K562 (cell line): ENCODE results near the gene VPS26A. TPM values are rescaled to one million over a fixed set of nuclear protein-coding genes. Genes with fewer than 3 reads are reported as not detected.
A peak's percentile ranks its signal among the peaks of the same experiment; 100 is the strongest.

ENCODE experiments used
- ATAC-seq: fragments of 200-7000 bp; cut with Tn5 transposase; 3 replicates; pipeline ENCODE4 v1.9.1; 2020; ENCODE audit warnings: moderate library complexity
- BruUV-seq: library from RNA; stranded (reverse); fragments of 400-500 nt; replicated peaks from 2 replicates; lab custom pipeline; 2021; lab: Mats Ljungman, UMichigan
- CTCF ChIA-PET: fragments of 300-600 bp; formaldehyde crosslinking; extraction: SDS; loops from one replicate; lab custom pipeline; 2021; ENCODE audit warnings: low intra/inter-chr PET ratio; lab: Yijun Ruan, JAX
- POLR2A ChIA-PET: fragments of 300-600, 350-650 bp; sonication (Branson Sonifier 250); formaldehyde crosslinking; extraction: SDS; loops from one replicate; lab custom pipeline; 2021; ENCODE audit warnings: antibody characterized with exemption, inconsistent platforms; lab: Yijun Ruan, JAX
- DNase-seq, 4 experiments: peaks; one replicate each; pipeline versions ENCODE4 v3.0.0 to v3.0.0-alpha.2; 2011 to 2018; ENCODE audit warnings: low spot score in 3 of 4, mixed read lengths in 3 of 4; ENCODE audit errors: extremely low read depth in 1 of 4
- FAIRE-seq: peaks from 2 replicates; lab custom pipeline; 2011; peaks lifted over from hg19 to GRCh38; lab: Jason Lieb, UNC
- H2AFZ ChIP-seq: 2 replicates; pipeline ENCODE4 v1.6.0; 2011; ENCODE audit warnings: low read depth, low read length, control low read depth, inconsistent platforms
- H3K27ac ChIP-seq: fragments of 200-600 bp; 3 replicates; pipeline ENCODE4 v1.8.0; 2011; ENCODE audit warnings: low read depth, mild to moderate bottlenecking, control low read depth, inconsistent platforms, low read length, moderate library complexity, mixed read lengths; ENCODE audit errors: extremely low read depth
- H3K27me3 ChIP-seq, 2 experiments: fragments of 300-600 bp in 1 of 2; 2 replicates in 1 of 2; 3 replicates in 1 of 2; pipeline versions ENCODE4 v1.6.0 to v1.8.0; 2011; ENCODE audit warnings: inconsistent platforms in 2 of 2, low read length in 2 of 2, mild to moderate bottlenecking in 1 of 2, mixed read lengths in 1 of 2, moderate library complexity in 1 of 2; ENCODE audit not compliant: control insufficient read depth in 2 of 2, insufficient read depth in 2 of 2
- H3K36me3 ChIP-seq: fragments of 300-600 bp; 3 replicates; pipeline ENCODE4 v1.8.0; 2011; ENCODE audit warnings: mild to moderate bottlenecking, low read length, inconsistent platforms; ENCODE audit not compliant: control insufficient read depth, insufficient read depth
- H3K4me1 ChIP-seq, 2 experiments: fragments of 200-600 bp in 1 of 2; replicated peaks in 1 of 2; 2 replicates in 1 of 2; 3 replicates in 1 of 2; pipeline versions ENCODE4 v1.5.1 to v1.8.0; 2011; ENCODE audit warnings: inconsistent platforms in 2 of 2, low read length in 2 of 2, mild to moderate bottlenecking in 1 of 2, mixed read lengths in 1 of 2, moderate library complexity in 1 of 2; ENCODE audit not compliant: control insufficient read depth in 2 of 2, insufficient read depth in 2 of 2
- H3K4me2 ChIP-seq: 2 replicates; pipeline ENCODE4 v1.6.1; 2011; ENCODE audit warnings: low read length, control low read depth, inconsistent platforms, mixed read lengths; ENCODE audit not compliant: insufficient read depth
- H3K4me3 ChIP-seq: fragments of 200-600 bp; sonication (generic), shearing (Covaris generic); 2 replicates; pipeline ENCODE4 v1.5.1; 2016; ENCODE audit warnings: control low read depth, inconsistent platforms
- H3K79me2 ChIP-seq: fragments of 200-600 bp; 3 replicates; pipeline ENCODE4 v1.8.0; 2011; ENCODE audit warnings: low read length, inconsistent platforms; ENCODE audit not compliant: control insufficient read depth, insufficient read depth
- H3K9ac ChIP-seq, 2 experiments: 2 replicates each; pipeline versions ENCODE4 v1.6.0 to v1.6.1; 2011; ENCODE audit warnings: low read depth in 2 of 2, low read length in 2 of 2, control low read depth in 1 of 2, inconsistent platforms in 1 of 2, mild to moderate bottlenecking in 1 of 2, mixed read lengths in 1 of 2; ENCODE audit not compliant: insufficient read depth in 1 of 2
- H3K9me1 ChIP-seq: one replicate; pipeline ENCODE4 v1.6.0; 2011; ENCODE audit warnings: inconsistent platforms, mild to moderate bottlenecking, low read length, moderate library complexity; ENCODE audit not compliant: control insufficient read depth, insufficient read depth
- H3K9me3 ChIP-seq: replicated peaks from 2 replicates; pipeline ENCODE4 v1.5.1; 2011; ENCODE audit warnings: low read depth, low read length, inconsistent platforms; ENCODE audit not compliant: control insufficient read depth, insufficient read depth
- H4K20me1 ChIP-seq: replicated peaks from 2 replicates; pipeline ENCODE4 v1.6.1; 2011; ENCODE audit warnings: low read length, inconsistent platforms, mixed read lengths; ENCODE audit not compliant: control insufficient read depth, insufficient read depth
- BCOR ChIP-seq: fragments of 450-650 bp; IDR thresholded peaks from 2 replicates; pipeline ENCODE4 v1.6.1; 2016
- C11orf30 ChIP-seq: fragments of 450-650 bp; IDR thresholded peaks from 2 replicates; pipeline ENCODE4 v1.6.1; 2016; ENCODE audit warnings: low read depth, mild to moderate bottlenecking
- DPF2 ChIP-seq: fragments of 450-650 bp; IDR thresholded peaks from 2 replicates; pipeline ENCODE4 v1.6.1; 2016
- JUND ChIP-seq, 2 experiments: IDR thresholded peaks; 2 replicates in 1 of 2; 3 replicates in 1 of 2; pipeline ENCODE4 v1.6.1; 2011; ENCODE audit warnings: borderline replicate concordance in 2 of 2, low read depth in 2 of 2, low read length in 2 of 2, improper control_type of control experiment in 1 of 2, missing biosample characterization in 1 of 2, missing genetic modification characterization in 1 of 2, missing genetic modification reagents in 1 of 2
- KDM1A ChIP-seq, 2 experiments: fragments of 450-650 bp; IDR thresholded peaks; 2 replicates each; pipeline ENCODE4 v1.6.1; 2016; ENCODE audit warnings: mild to moderate bottlenecking in 2 of 2
- MAFF ChIP-seq: IDR thresholded peaks from 2 replicates; pipeline ENCODE4 v1.6.1; 2012; ENCODE audit warnings: low read length, improper control_type of control experiment
- MAFG ChIP-seq: fragments of 450-650 bp; conservative IDR thresholded peaks from 2 replicates; pipeline ENCODE4 v1.6.1; 2016; ENCODE audit warnings: missing genetic modification characterization, missing compliant biosample characterization
- MAZ ChIP-seq, 2 experiments: fragments of 450-650 bp in 1 of 2; sonication (generic) in 1 of 2; formaldehyde crosslinking; IDR thresholded peaks in 1 of 2; conservative IDR thresholded peaks in 1 of 2; 2 replicates each; pipeline versions ENCODE4 v1.4.0 to v1.5.0; 2020; ENCODE audit warnings: mild to moderate bottlenecking in 1 of 2, missing genetic modification reagents in 1 of 2
- NFE2 ChIP-seq: IDR thresholded peaks from 2 replicates; pipeline ENCODE4 v1.6.1; 2014; ENCODE audit warnings: antibody characterized with exemption, low read depth
- SMARCE1 ChIP-seq: fragments of 450-650 bp; IDR thresholded peaks from 2 replicates; pipeline ENCODE4 v1.7.1; 2016; ENCODE audit warnings: mild to moderate bottlenecking
- TAF1 ChIP-seq: IDR thresholded peaks from 2 replicates; pipeline ENCODE4 v1.6.1; 2011; ENCODE audit warnings: mild to moderate bottlenecking, low read length, moderate library complexity; ENCODE audit not compliant: insufficient read depth, control insufficient read depth, severe bottlenecking; ENCODE audit errors: extremely low read depth
- ZNF583 ChIP-seq: fragments of 250-450 bp; sonication (Bioruptor Pico); IDR thresholded peaks from 2 replicates; pipeline ENCODE4 v1.4.0; 2020
- ZNF79 ChIP-seq: fragments of 250-450 bp; sonication (Bioruptor Pico); IDR thresholded peaks from 2 replicates; pipeline ENCODE4 v1.4.0; 2020; ENCODE audit warnings: low read depth, mild to moderate bottlenecking, moderate library complexity
- WGBS: fragments of 100-300 bp; shearing (Covaris generic); methylation state at CpG from one replicate; pipeline ENCODE4 v1.1.6; 2016; ENCODE audit warnings: low coverage, mixed read lengths; ENCODE audit not compliant: insufficient coverage; ENCODE audit errors: missing lambda C conversion rate; 5-methylcytosine and 5-hydroxymethylcytosine counted together
- in situ Hi-C: fragments of 300-500 bp; cut with MboI; formaldehyde crosslinking; loops from 4 replicates; pipeline ENCODE4 v1.15.0; 2018; ENCODE audit warnings: inconsistent platforms, mixed read lengths
- intact Hi-C: fragments of 100-400 bp; cut with micrococcal nuclease; formaldehyde crosslinking; loops from 2 replicates; pipeline ENCODE4 v1.14.2; 2022
- polyA plus RNA-seq, 8 experiments: library from polyadenylated mRNA; depleted of rRNA in 4 of 8; stranded (reverse) in 5 of 8; unstranded in 3 of 8; fragments of >200 nt; fragmentation: Nextera tagmentation in 2 of 8; fragmentation: Illumina TruSeq in 1 of 8; extraction: Ambion mirVana in 2 of 8; extraction: Trizol in 1 of 8; gene quantifications; 2 replicates each; pipeline versions ENCODE4 v1.2.1 to v1.2.3, GENCODE V29; 2011 to 2014; ENCODE audit warnings: inconsistent platforms in 1 of 8, missing spikeins in 1 of 8
- total RNA-seq, 7 experiments: library from RNA; depleted of rRNA in 6 of 7; stranded (reverse); fragments of >200 nt in 6 of 7; fragmentation: Illumina TruSeq in 2 of 7; extraction: Trizol in 2 of 7; gene quantifications; 2 replicates each; pipeline versions ENCODE4 v1.2.1 to v1.2.3, GENCODE V29; 2011 to 2021; ENCODE audit warnings: low replicate concordance in 1 of 7
- TF ChIP-seq, protein P1 (sequence below), 2 experiments: fragments of 450-650 bp; conservative IDR thresholded peaks; 2 replicates each; pipeline ENCODE4 v1.6.1; 2017; ENCODE audit warnings: mild to moderate bottlenecking in 2 of 2, moderate library complexity in 2 of 2

The VPS26A gene
- total and polyA plus RNA-seq, 9 of the 15 experiments (the other 6 are each of a cell fraction or from before 2014, with no cell fraction given) = 47.1 to 137 (median 69.3) TPM

GRCh38 chr10:69074532-69074931 lies 49.4 kb upstream of the VPS26A start:
- in situ Hi-C loops (no loop called here), intact Hi-C loops (no loop called here)
- CTCF ChIA-PET = no interaction called here
- DNase-seq (no peak), ATAC-seq (peak; percentile 48), FAIRE-seq (peak; percentile 35)
- 65% methylated on average over 4 of the region's 4 CpGs for WGBS
- peaks cover 1 to 23% of the 10 kb centered on the region in 2 experiments for H3K4me1 ChIP-seq
- H3K27me3 ChIP-seq = no peaks in the 10 kb centered on the region
- H3K4me2 ChIP-seq = no peak overlapping the region
- H2AFZ ChIP-seq = no peak overlapping the region
- H3K79me2 ChIP-seq = no peaks in the 10 kb centered on the region
- H4K20me1 ChIP-seq = no peaks in the 10 kb centered on the region
- no peaks in the 10 kb centered on the region for H3K9me3 ChIP-seq
- POLR2A ChIA-PET = interaction anchor here (0.6 to 1.5 kb wide), 4 partner anchors 9 to 25 kb away, joined by 3 to 4 read pairs (median 4); partner anchors contain the start of gene SRGN
- H3K27ac ChIP-seq = no peak overlapping the region
- no TSS peak for BruUV-seq
- H3K9me1 ChIP-seq = no peaks in the 10 kb centered on the region
- no peak overlapping the region for H3K9ac ChIP-seq
- no peak for TF ChIP-seq ZNF79 (CRISPR knock-in tag)
- no peak for TF ChIP-seq JUND (IDR thresholded peaks at IDR 0.05; ENCODE audit: borderline replicate concordance, low read depth, low read length)
- peak; percentile 26; the same call in 1 of the 3 replicates for TF ChIP-seq JUND (tag; IDR thresholded peaks at IDR 0.05; ENCODE audit: borderline replicate concordance, low read depth, low read length)
- no peak for TF ChIP-seq TAF1
- peak; percentile 41 for TF ChIP-seq MAFF
- peak; percentile 71 for TF ChIP-seq NFE2
- peak; percentile 56; the same call in 1 of the 2 replicates for TF ChIP-seq BCOR
- TF ChIP-seq KDM1A (IDR thresholded peaks at IDR 0.05) = peak in 1 of 2 experiments; percentile 41; a peak in 1 of 4 replicates
- peak; percentile 53; the same call in 1 of the 2 replicates for TF ChIP-seq MAFG
- TF ChIP-seq, protein P1, sequence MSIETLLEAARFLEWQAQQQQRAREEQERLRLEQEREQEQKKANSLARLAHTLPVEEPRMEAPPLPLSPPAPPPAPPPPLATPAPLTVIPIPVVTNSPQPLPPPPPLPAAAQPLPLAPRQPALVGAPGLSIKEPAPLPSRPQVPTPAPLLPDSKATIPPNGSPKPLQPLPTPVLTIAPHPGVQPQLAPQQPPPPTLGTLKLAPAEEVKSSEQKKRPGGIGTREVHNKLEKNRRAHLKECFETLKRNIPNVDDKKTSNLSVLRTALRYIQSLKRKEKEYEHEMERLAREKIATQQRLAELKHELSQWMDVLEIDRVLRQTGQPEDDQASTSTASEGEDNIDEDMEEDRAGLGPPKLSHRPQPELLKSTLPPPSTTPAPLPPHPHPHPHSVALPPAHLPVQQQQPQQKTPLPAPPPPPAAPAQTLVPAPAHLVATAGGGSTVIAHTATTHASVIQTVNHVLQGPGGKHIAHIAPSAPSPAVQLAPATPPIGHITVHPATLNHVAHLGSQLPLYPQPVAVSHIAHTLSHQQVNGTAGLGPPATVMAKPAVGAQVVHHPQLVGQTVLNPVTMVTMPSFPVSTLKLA (conservative IDR thresholded peaks at IDR 0.05) = 0 out of 4 replicates have a peak, but pooled peaks of 1 of the 2 experiments have one; percentile 11
- TF ChIP-seq DPF2 = peak; percentile 31; the same call in 1 of the 2 replicates
- TF ChIP-seq MAZ (CRISPR knock-in tag; conservative IDR thresholded peaks at IDR 0.05 in 1 of 2, IDR thresholded peaks at IDR 0.05 in 1 of 2) = no peak
- no peak for TF ChIP-seq ZNF583 (CRISPR knock-in tag)
- peak; percentile 32; the same call in 1 of the 2 replicates for TF ChIP-seq C11orf30
- 0 out of 2 replicates have a peak, but pooled peaks have one; percentile 27 for TF ChIP-seq SMARCE1
- no peak overlapping the region for H3K4me3 ChIP-seq
- H3K36me3 ChIP-seq = no peaks in the 10 kb centered on the region
